ENCODE data around the gene LRRC49. TPM values are rescaled to one million over a fixed set of nuclear protein-coding genes. Genes with fewer than 3 reads are reported as not detected.
"Not testable (repeated sequence)": the region's sequence is repeated elsewhere in the genome, so short reads cannot be mapped to it uniquely, and the experiment has no call there.

Gene LRRC49
- total RNA-seq, 1 experiment from 2014 or later: 8.4 TPM

GRCh38 chr15:70955151-70955550, 62.5 kb downstream of the LRRC49 start:
- DNase-seq (ENCODE audit: low read depth): no peak
- in situ Hi-C loops (cut with HindIII; ENCODE audit: low pct_unique_long_range_greater_than_20kb, low sequenced_read_pairs): no loop called here

GRCh38 chr15:70956201-70956995, 63.8 kb downstream of the LRRC49 start:
- in situ Hi-C loops (cut with HindIII; ENCODE audit: low pct_unique_long_range_greater_than_20kb, low sequenced_read_pairs): no loop called here
- no peak for DNase-seq (ENCODE audit: low read depth)

- in situ Hi-C loops (cut with HindIII; ENCODE audit: low pct_unique_long_range_greater_than_20kb, low sequenced_read_pairs): no loop called here
- no peak for DNase-seq (ENCODE audit: low read depth)
Measured at GRCh38 chr15:70962084-70962483, 69.5 kb downstream of the LRRC49 start.

GRCh38 chr15:70963199-70963598, 70.6 kb downstream of the LRRC49 start:
- DNase-seq (ENCODE audit: low read depth): no peak
- in situ Hi-C loops (cut with HindIII; ENCODE audit: low pct_unique_long_range_greater_than_20kb, low sequenced_read_pairs): no loop called here

- DNase-seq (ENCODE audit: low read depth): no peak
- in situ Hi-C loops (cut with HindIII; ENCODE audit: low pct_unique_long_range_greater_than_20kb, low sequenced_read_pairs): no loop called here
Measured at GRCh38 chr15:70964058-70964457, 71.4 kb downstream of the LRRC49 start.

- no peak for DNase-seq (ENCODE audit: low read depth)
- in situ Hi-C loops (cut with HindIII; ENCODE audit: low pct_unique_long_range_greater_than_20kb, low sequenced_read_pairs): no loop called here
Measured at GRCh38 chr15:70964686-70965085, 72.1 kb downstream of the LRRC49 start.

GRCh38 chr15:70967646-70968045, 75.0 kb downstream of the LRRC49 start:
- DNase-seq (ENCODE audit: low read depth): no peak
- in situ Hi-C loops (cut with HindIII; ENCODE audit: low pct_unique_long_range_greater_than_20kb, low sequenced_read_pairs): no loop called here

- peak; percentile 3 for DNase-seq (ENCODE audit: low read depth)
- in situ Hi-C loops (cut with HindIII; ENCODE audit: low pct_unique_long_range_greater_than_20kb, low sequenced_read_pairs): no loop called here
Measured at GRCh38 chr15:70974004-70974832, 81.6 kb downstream of the LRRC49 start.

- in situ Hi-C loops (cut with HindIII; ENCODE audit: low pct_unique_long_range_greater_than_20kb, low sequenced_read_pairs): no loop called here
- no peak for DNase-seq (ENCODE audit: low read depth)
Measured at GRCh38 chr15:70976851-70977250, 84.2 kb downstream of the LRRC49 start.

- in situ Hi-C loops (cut with HindIII; ENCODE audit: low pct_unique_long_range_greater_than_20kb, low sequenced_read_pairs): no loop called here
- DNase-seq (ENCODE audit: low read depth): no peak
Measured at GRCh38 chr15:70995383-70995970, 102.9 kb downstream of the LRRC49 start.

GRCh38 chr15:70998319-70998718, 105.7 kb downstream of the LRRC49 start:
- in situ Hi-C loops (cut with HindIII; ENCODE audit: low pct_unique_long_range_greater_than_20kb, low sequenced_read_pairs): no loop called here
- DNase-seq (ENCODE audit: low read depth): no peak

GRCh38 chr15:71002316-71002715, 109.7 kb downstream of the LRRC49 start:
- no peak for DNase-seq (ENCODE audit: low read depth)
- in situ Hi-C loops (cut with HindIII; ENCODE audit: low pct_unique_long_range_greater_than_20kb, low sequenced_read_pairs): no loop called here

GRCh38 chr15:71003319-71003718, 110.7 kb downstream of the LRRC49 start:
- in situ Hi-C loops (cut with HindIII; ENCODE audit: low pct_unique_long_range_greater_than_20kb, low sequenced_read_pairs): no loop called here
- no peak for DNase-seq (ENCODE audit: low read depth)

GRCh38 chr15:71004506-71004905, 111.9 kb downstream of the LRRC49 start:
- DNase-seq (ENCODE audit: low read depth); in situ Hi-C loops (cut with HindIII; ENCODE audit: low pct_unique_long_range_greater_than_20kb, low sequenced_read_pairs): not testable (repeated sequence)

- DNase-seq (ENCODE audit: low read depth): no peak
- in situ Hi-C loops (cut with HindIII; ENCODE audit: low pct_unique_long_range_greater_than_20kb, low sequenced_read_pairs): no loop called here
Measured at GRCh38 chr15:71005895-71006294, 113.3 kb downstream of the LRRC49 start.

- in situ Hi-C loops (cut with HindIII; ENCODE audit: low pct_unique_long_range_greater_than_20kb, low sequenced_read_pairs): no loop called here
- no peak for DNase-seq (ENCODE audit: low read depth)
Measured at GRCh38 chr15:71008250-71008870, 115.7 kb downstream of the LRRC49 start.

- in situ Hi-C loops (cut with HindIII; ENCODE audit: low pct_unique_long_range_greater_than_20kb, low sequenced_read_pairs): no loop called here
- DNase-seq (ENCODE audit: low read depth): no peak
Measured at GRCh38 chr15:71010472-71010871, 117.8 kb downstream of the LRRC49 start.

- in situ Hi-C loops (cut with HindIII; ENCODE audit: low pct_unique_long_range_greater_than_20kb, low sequenced_read_pairs): no loop called here
- no peak for DNase-seq (ENCODE audit: low read depth)
Measured at GRCh38 chr15:71010997-71011396, 118.4 kb downstream of the LRRC49 start.
